NCI-H128 (cell line): ENCODE results near the gene CSNK2A2.

ENCODE experiments used
- DNase-seq: peaks from one replicate; lab custom pipeline; 2025; ENCODE audit not compliant: unreplicated experiment; lab: John Stamatoyannopoulos, UW

Gene CSNK2A2

GRCh38 chr16:58200004-58200797 is 2.3 kb upstream of the CSNK2A2 start:
- DNase-seq: no peak

DNA sequence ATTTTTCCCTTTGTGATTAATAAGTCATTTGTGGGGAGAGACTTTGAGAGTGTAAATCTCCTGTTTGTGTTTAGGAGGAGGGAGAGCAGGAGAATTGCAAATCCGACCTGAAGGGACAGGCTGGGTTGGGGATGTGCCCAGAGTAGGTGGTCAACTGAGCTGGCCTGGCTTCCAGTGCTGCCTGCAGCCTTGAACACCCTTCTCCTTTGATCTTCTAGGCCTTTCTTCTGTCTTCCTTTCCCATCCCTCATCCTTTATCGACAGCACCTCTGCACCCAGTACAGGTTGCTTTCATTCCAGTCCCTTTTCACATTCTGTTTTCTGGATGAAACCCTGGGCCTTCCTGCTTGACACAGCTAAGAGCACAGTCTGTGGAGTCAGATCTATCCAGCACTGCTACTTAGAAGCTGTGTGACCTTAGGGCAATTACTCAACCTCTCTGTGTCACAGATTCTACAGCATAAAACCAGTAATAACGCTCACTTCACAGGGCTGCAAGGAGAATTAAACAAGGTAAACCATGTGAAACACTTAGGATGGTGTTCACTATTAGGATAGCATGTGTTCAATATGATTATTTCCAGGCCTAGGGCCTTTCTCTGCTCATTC is 1.0 kb upstream of the CSNK2A2 start:
- DNase-seq: no peak

GRCh38 chr16:58197314-58198012 is 443 bp downstream of the CSNK2A2 start:
- DNase-seq: no peak

DNA sequence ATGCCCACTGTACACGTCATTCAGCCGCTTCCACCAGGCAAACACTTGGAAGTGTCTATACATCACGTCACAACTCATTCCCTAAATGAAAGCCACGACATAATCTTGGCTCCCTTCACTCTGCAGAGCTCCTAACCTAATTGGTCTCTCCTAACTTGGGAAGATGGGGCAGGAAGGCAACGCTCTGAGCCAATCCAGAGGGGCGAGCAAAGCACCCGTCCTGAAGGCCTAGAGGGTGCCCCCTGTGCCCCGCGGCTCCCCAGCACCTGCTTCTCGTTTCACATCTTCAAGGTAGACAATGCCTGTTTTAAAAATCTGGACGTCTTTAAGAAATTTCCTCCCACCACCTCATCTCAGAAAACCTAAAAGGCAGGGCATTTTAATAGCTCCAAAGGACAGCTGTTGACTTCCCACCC is 1.0 kb downstream of the CSNK2A2 start:
- DNase-seq: no peak

DNA sequence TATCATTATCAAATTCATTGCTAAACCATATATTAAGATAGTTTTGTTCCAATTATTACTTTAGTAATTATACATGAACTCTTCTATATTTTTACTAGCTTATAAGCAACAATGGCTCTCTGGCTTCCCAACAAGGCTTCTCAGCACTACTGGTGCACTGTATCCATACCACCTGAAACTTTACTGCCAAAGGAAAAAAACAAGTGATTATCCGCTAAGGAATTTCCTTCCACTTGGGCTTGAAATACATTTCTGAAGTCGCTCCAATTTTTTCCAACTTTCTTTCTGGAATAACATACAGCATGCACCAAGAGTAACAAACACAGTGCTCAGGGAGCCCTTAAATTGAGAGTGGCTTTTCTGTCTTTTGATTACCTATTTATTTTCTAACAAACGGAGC is 2.1 kb downstream of the CSNK2A2 start:
- no peak for DNase-seq

DNA sequence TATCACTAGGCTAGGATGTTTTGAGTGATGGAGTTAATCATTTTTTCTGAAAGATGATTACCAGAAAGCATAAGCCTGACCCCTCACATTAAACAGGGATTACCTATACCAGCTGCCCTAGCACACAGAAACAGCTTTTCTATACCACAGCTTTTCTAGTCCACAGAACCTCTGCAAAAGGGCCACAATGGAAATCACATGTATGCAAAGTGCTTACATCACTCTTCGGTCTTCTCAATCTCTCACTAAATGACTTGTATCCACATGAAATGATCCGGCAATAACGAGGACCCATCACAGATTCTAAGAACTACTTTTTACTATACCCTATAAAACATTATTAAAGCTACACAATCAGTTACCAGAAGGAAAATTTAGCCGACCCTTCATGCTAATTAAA is 2.6 kb downstream of the CSNK2A2 start:
- no peak for DNase-seq

DNA sequence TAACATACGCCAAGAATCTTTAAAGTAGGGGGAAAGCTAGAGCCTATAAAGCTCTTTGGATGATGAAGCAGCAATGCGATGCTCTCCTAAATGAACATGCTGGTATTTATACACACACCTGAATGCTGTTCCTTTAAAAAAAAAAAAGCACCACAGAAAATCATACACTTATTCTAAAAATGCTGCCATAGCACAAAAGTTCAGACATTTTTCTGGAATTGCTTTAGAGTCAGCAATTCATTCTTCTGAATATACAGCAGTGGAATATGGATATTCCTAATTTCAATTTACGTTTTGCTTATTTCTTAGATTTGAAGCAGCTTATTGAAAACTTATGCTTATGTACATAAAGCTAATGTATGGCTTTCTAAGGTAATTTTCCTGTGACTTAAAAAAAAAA is 3.1 kb downstream of the CSNK2A2 start:
- no peak for DNase-seq

GRCh38 chr16:58187665-58188421 is 10.1 kb downstream of the CSNK2A2 start:
- no peak for DNase-seq

DNA sequence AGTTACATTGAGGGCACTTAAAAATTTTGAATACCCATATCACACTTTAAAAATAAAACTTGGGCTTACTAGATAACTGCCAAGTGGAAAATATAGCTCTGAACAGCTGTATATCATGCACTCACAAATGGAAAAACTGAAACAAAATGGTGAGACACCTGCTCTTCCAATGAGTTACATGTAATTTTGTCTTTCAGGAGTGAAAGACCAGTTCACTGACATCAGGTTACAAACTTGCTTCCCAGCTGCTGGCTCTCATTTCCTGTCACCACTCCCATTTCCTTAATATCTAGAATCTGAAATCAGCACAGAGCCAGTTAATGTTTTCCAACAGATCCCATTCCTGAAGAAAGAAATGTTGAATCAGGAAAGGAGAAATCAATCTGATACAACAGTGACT is 10.8 kb downstream of the CSNK2A2 start:
- no peak for DNase-seq

DNA sequence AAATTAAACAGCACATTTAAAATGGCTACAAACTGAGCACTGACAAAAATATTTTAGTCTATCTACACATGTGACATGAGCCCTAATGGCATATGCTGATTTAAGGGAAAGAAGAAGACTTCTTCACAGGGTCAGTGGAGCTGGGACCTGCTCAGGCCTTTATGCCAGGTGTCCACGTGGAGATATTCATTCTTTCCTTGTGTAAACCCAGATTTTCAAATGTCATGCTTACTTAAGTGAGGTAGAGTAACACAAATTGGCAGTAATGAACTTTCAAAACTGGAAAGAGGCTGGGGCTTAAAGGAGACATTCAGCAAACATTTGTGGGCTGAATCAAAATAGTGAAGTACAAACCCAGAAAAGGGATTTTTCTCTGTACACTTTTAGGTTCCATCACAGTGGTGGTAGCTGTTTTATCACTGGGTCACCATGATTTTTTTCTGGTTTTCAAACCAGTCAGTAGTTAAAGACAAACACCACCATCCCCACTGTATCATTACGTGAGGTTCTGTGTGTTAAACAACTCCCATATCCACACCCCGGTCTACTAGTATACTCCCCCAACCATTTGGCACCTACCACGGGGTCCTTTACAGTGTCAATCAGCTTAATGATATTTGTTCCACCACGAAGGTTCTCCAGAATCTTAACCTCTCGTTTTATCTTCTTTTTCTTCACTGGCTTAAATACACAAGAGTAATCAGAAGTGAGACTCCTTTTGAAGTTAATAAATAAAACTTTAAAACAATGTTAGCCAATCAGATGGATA is 11.5 kb downstream of the CSNK2A2 start:
- no peak for DNase-seq

DNA sequence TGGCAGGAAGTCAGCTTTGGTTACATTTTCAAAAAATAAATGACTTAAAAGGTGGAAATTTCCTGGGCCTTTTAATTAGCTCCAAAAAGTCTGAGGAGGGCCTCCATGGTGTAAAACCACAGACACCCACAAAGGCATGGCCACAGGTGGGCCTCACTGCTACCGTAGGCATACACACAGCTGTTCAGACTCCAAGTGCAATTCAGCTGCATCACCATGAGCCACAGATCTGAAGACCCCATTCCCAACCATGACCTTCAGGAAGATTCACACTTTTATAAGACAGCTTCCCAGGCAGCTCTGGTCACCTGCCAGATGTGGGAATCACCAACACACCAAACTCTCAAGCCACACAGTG is 20.6 kb downstream of the CSNK2A2 start:
- no peak for DNase-seq

- DNase-seq: no peak
Measured at GRCh38 chr16:58176608-58177352, 21.1 kb downstream of the CSNK2A2 start.

DNA sequence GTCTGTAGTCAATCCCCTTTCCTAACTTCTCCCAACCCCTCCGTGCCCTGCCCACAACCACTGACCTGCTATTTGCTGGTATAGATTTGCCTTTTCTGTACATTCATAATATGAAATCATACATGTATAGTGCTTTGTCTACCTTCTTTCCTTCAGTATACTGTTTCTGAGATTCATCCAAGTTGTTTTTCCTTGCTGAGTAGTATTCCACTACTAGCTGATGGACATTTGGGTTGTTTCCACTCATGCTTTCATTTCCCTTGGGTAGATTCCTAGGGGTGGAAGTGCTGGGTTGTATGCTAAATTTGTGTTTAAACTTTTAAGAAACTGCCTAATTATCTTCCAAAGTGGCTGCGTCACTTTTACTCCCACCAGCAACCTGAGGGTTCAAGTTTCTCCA is 27.7 kb downstream of the CSNK2A2 start:
- no peak for DNase-seq

- no peak for DNase-seq
Measured at GRCh38 chr16:58160855-58161254, 37.1 kb downstream of the CSNK2A2 start.

DNA sequence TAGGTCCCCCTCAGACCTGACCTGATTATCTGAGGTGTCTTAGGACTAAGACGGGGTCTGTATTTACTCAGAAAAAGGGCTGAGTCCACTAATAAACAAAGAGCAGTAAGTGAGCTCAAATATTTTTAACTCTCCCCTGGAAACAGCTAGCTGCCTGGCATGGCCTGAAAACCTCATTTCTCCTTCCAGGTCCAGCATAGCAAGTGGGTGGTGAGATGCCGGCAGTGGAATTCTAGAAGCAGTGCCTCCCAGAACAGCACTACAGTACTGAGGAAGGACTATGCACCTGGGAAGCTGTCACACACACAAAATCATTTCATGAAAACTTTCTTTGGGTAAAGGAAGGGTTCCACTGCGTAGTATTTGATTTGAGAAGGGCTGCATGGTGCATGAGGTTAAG is 39.2 kb downstream of the CSNK2A2 start:
- DNase-seq: no peak

DNA sequence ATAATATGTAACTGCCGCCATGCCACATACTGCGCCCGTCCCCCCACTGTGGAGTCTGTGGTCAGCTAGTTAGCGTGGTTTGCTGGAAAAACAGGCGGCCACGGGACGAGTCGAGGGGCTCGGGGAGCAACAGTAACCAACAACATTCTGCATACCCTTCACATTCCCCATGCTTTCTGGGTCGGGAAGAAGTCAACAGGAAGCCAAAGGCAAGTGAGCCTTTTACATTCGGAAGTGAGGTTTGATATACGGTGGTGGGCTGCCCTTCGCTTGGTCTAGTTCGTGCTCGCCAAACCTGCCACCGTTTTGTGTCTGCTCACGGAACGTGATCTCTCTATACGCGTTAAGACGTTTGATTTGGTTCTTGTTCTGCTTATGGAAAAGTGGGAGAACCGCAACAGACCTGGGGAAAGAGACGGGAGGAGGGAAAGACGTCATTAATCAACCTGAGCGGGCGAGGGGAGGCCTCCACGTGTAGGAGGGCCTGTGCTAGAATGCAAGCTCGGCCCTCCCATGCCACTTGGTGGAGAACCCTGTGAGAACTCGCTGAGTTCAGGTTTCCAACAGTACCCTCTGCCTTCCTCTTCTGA is 39.9 kb downstream of the CSNK2A2 start:
- DNase-seq: no peak

DNA sequence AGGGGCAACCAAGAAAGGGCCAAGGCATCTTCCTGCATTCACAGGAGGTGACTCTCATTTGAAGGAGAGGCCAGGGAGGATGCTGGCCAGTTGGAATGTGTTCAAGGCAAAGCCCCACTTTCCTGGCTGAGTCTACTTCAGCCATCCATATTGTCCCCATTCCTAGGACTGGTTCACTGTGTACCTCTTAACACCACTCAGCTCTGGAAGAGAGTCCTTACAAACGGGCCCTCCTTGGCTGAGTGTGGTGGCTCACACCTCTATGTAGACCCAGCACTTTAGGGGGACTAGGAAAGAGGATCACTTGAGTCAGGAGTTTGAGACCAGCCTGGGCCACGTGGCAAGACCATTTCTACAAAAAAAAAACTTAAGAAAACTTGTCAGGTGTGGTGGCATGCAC is 40.7 kb downstream of the CSNK2A2 start:
- DNase-seq: no peak

DNA sequence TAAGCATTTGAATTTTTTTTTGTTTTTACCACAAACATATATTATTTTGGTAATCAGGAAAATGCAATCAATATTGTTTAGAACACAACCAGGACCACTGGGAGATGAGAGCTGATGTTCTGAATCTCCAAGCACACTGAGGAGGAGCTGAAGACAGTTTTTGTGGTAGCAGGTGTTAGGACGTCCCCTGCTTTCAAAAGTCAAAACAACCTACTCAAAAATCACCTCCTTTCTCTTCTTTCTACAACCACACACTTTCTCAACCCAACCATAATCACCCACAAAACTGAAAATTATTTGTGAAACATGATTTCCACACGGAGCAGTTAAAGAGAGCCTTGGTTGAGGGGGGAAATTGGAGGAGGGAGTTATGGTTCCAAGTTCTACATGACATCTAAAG is 42.1 kb downstream of the CSNK2A2 start:
- no peak for DNase-seq

GRCh38 chr16:58154345-58154744 is 43.6 kb downstream of the CSNK2A2 start:
- DNase-seq: no peak
